IMR-90 (cell line): ENCODE results near the gene OR6C65. TPM values are rescaled to one million over a fixed set of nuclear protein-coding genes. Genes with fewer than 3 reads are reported as not detected.

Experiments used
- ATAC-seq: fragments of 200-7000 bp; cut with Tn5 transposase; 2 replicates; pipeline ENCODE4 v1.9.1; 2020; ENCODE audit warnings: low read depth, mild to moderate bottlenecking, moderate library complexity
- BruUV-seq: library from RNA; stranded (reverse); fragments of 400-500 nt; replicated peaks from 2 replicates; lab custom pipeline; 2021; lab: Mats Ljungman, UMichigan
- CTCF ChIA-PET: fragments of 300-600 bp; formaldehyde crosslinking; extraction: SDS; loops from one replicate; lab custom pipeline; 2021; ENCODE audit warnings: antibody characterized with exemption; lab: Yijun Ruan, JAX
- POLR2A ChIA-PET: fragments of 300-600 bp; sonication (Branson Sonifier 250); formaldehyde crosslinking; loops from one replicate; lab custom pipeline; 2022; ENCODE audit warnings: antibody characterized with exemption; ENCODE audit not compliant: unreplicated experiment; lab: Charles Lee
- DNase-seq: peaks from one replicate; pipeline ENCODE4 v3.0.0; 2013
- H2AFZ ChIP-seq: replicated peaks from 2 replicates; pipeline ENCODE3; 2013; ENCODE audit warnings: low read length, mild to moderate bottlenecking; ENCODE audit not compliant: poor library complexity
- H2AK5ac ChIP-seq: 2 replicates; pipeline ENCODE4 v1.6.1; 2013; ENCODE audit warnings: low read depth, low read length, inconsistent platforms
- H2AK9ac ChIP-seq: replicated peaks from 2 replicates; pipeline ENCODE3; 2013; ENCODE audit warnings: mild to moderate bottlenecking, low read depth, low read length, moderate library complexity; ENCODE audit not compliant: poor library complexity
- H2BK120ac ChIP-seq: 2 replicates; pipeline ENCODE4 v1.6.1; 2013; ENCODE audit warnings: low read depth, low read length, inconsistent platforms
- H2BK15ac ChIP-seq: 3 replicates; pipeline ENCODE4 v1.6.1; 2013; ENCODE audit warnings: low read depth, low read length, inconsistent platforms
- H2BK20ac ChIP-seq: 2 replicates; pipeline ENCODE4 v1.6.1; 2013; ENCODE audit warnings: low read depth, mild to moderate bottlenecking, inconsistent platforms, low read length, moderate library complexity
- H2BK5ac ChIP-seq: 2 replicates; pipeline ENCODE4 v1.6.1; 2013; ENCODE audit warnings: mild to moderate bottlenecking, low read depth, low read length, inconsistent platforms; ENCODE audit not compliant: poor library complexity, severe bottlenecking
- H3K14ac ChIP-seq: replicated peaks from 2 replicates; pipeline ENCODE4 v1.6.1; 2013; ENCODE audit warnings: low read depth, low read length, inconsistent platforms
- H3K18ac ChIP-seq: 2 replicates; pipeline ENCODE4 v1.6.1; 2013; ENCODE audit warnings: low read depth, low read length, control low read depth
- H3K23ac ChIP-seq: 2 replicates; pipeline ENCODE4 v1.6.1; 2013; ENCODE audit warnings: low read depth, low read length, inconsistent platforms
- H3K27ac ChIP-seq: 2 replicates; pipeline ENCODE4 v1.5.1; 2013; ENCODE audit warnings: mild to moderate bottlenecking, control low read depth, low read length; ENCODE audit not compliant: insufficient read depth
- H3K27me3 ChIP-seq: 2 replicates; pipeline ENCODE4 v1.6.1; 2013; ENCODE audit warnings: low read length; ENCODE audit not compliant: control insufficient read depth, insufficient read depth
- H3K36me3 ChIP-seq: 2 replicates; pipeline ENCODE4 v1.6.1; 2013; ENCODE audit warnings: low read length, mixed read lengths; ENCODE audit not compliant: control insufficient read depth, insufficient read depth
- H3K4ac ChIP-seq: 2 replicates; pipeline ENCODE4 v1.6.1; 2013; ENCODE audit warnings: low read depth, low read length, inconsistent platforms
- H3K4me1 ChIP-seq: 2 replicates; pipeline ENCODE4 v1.6.1; 2013; ENCODE audit warnings: low read length, mixed read lengths; ENCODE audit not compliant: control insufficient read depth, insufficient read depth
- H3K4me2 ChIP-seq: 2 replicates; pipeline ENCODE4 v1.6.1; 2013; ENCODE audit warnings: low read depth, mild to moderate bottlenecking, control low read depth, low read length, moderate library complexity
- H3K4me3 ChIP-seq: 2 replicates; pipeline ENCODE4 v1.5.1; 2013; ENCODE audit warnings: low read depth, mild to moderate bottlenecking, control low read depth, low read length, moderate library complexity; ENCODE audit not compliant: insufficient read depth
- H3K56ac ChIP-seq: 2 replicates; pipeline ENCODE4 v1.6.1; 2013; ENCODE audit warnings: low read length, inconsistent platforms; ENCODE audit not compliant: insufficient read depth; ENCODE audit errors: extremely low read depth
- H3K79me1 ChIP-seq, 2 experiments: 2 replicates each; pipeline ENCODE4 v1.6.1; 2013; ENCODE audit warnings: low read length in 2 of 2, inconsistent platforms in 1 of 2, low read depth in 1 of 2
- H3K9ac ChIP-seq: 2 replicates; pipeline ENCODE4 v1.6.1; 2013; ENCODE audit warnings: low read depth, low read length, control low read depth
- H3K9me1 ChIP-seq: 2 replicates; pipeline ENCODE4 v1.6.1; 2013; ENCODE audit warnings: low read length, inconsistent platforms; ENCODE audit not compliant: insufficient read depth
- H3K9me3 ChIP-seq: 2 replicates; pipeline ENCODE4 v1.6.1; 2013; ENCODE audit warnings: low read length; ENCODE audit not compliant: control insufficient read depth, insufficient read depth
- H4K20me1 ChIP-seq: 2 replicates; pipeline ENCODE4 v1.6.1; 2013; ENCODE audit warnings: low read length, inconsistent platforms; ENCODE audit not compliant: insufficient read depth
- H4K5ac ChIP-seq: 2 replicates; pipeline ENCODE4 v1.6.1; 2013; ENCODE audit warnings: mild to moderate bottlenecking, low read depth, low read length, control low read depth
- H4K8ac ChIP-seq, 2 experiments: 2 replicates each; pipeline ENCODE4 v1.6.1; 2013; ENCODE audit warnings: low read depth in 2 of 2, low read length in 2 of 2, control low read depth in 1 of 2, inconsistent platforms in 1 of 2
- H4K91ac ChIP-seq: 2 replicates; pipeline ENCODE4 v1.6.1; 2013; ENCODE audit warnings: low read depth, low read length, inconsistent platforms; ENCODE audit not compliant: insufficient read depth
- CHD1 ChIP-seq: IDR thresholded peaks from 2 replicates; pipeline ENCODE4 v1.6.1; 2012; ENCODE audit warnings: low read depth, low read length, improper control_type of control experiment
- MAFK ChIP-seq: IDR thresholded peaks from 2 replicates; pipeline ENCODE4 v1.6.1; 2012; ENCODE audit warnings: low read depth, low read length, improper control_type of control experiment
- MXI1 ChIP-seq: IDR thresholded peaks from 2 replicates; pipeline ENCODE4 v1.6.1; 2012; ENCODE audit warnings: low read depth, mild to moderate bottlenecking, low read length, moderate library complexity, borderline replicate concordance
- NFE2L2 ChIP-seq: fragments of 150-350 bp; IDR thresholded peaks from 2 replicates; pipeline ENCODE4 v1.6.1; 2016; ENCODE audit warnings: low read depth, mild to moderate bottlenecking, low read length
- WGBS, 2 experiments: methylation state at CpG; one replicate each; pipeline versions ENCODE4 v1.1.5 to v1.1.7; 2013; ENCODE audit warnings: missing lambda C conversion rate in 2 of 2; ENCODE audit not compliant: insufficient read length in 1 of 2; ENCODE audit errors: extremely low coverage in 2 of 2; 5-methylcytosine and 5-hydroxymethylcytosine counted together
- dilution Hi-C: fragments of 300-500 bp; cut with HindIII; formaldehyde crosslinking; loops from one replicate; pipeline ENCODE4 v1.14.3; 2018; ENCODE audit warnings: low sequenced_read_pairs; ENCODE audit not compliant: unreplicated experiment
- in situ Hi-C: fragments of 300-500 bp; cut with MboI; formaldehyde crosslinking; loops from 3 replicates; pipeline ENCODE4 v1.14.3; 2019; ENCODE audit warnings: low sequenced_read_pairs, inconsistent platforms, mixed read lengths
- intact Hi-C: fragments of 100-400 bp; cut with micrococcal nuclease; formaldehyde crosslinking; loops from 2 replicates; pipeline ENCODE4 v1.10.0; 2022
- polyA plus RNA-seq, 3 experiments: library from polyadenylated mRNA; depleted of rRNA; stranded (reverse); fragments of >200 nt; gene quantifications; 2 replicates each; pipeline ENCODE4 v1.2.3, GENCODE V29; 2012; ENCODE audit warnings: low replicate concordance in 1 of 3
- total RNA-seq: library from RNA; depleted of rRNA; stranded (reverse); fragments of >200 nt; gene quantifications from 2 replicates; pipeline ENCODE4 v1.2.3, GENCODE V29; 2012
- TF ChIP-seq, protein P1 (sequence below): fragments of 150-350 bp; IDR thresholded peaks from 2 replicates; pipeline ENCODE4 v1.6.1; 2016; ENCODE audit warnings: low read depth, mild to moderate bottlenecking, low read length, moderate library complexity, borderline replicate concordance

The OR6C65 gene
- total and polyA plus RNA-seq, 2 of the 4 experiments (the other 2 are of a cell fraction): not detected

DNA sequence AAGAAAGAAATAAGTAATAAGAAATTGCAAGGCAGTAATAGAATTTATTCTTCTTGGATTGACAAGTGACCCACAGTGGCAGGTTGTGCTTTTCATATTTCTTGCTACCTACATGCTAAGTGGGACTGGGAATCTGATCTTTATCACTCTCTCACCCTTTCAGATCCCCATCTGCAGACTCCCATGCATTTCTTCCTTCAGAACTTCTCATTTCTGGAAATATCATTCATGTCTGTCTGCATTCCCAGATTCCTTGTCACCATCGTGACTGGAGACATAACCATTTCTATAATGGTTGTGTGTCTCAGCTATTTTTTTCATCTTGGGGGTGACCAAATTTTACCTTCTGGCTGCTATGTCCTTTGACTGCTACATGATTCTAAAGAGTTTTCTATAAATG is 4.0 kb upstream of the OR6C65 start:
- in situ Hi-C loops (no loop called here), intact Hi-C loops (no loop called here), dilution Hi-C loops (no loop called here)
- Histone ChIP-seq H3K4ac (no peak overlapping the region), H3K27me3 (no peaks in the 10 kb centered on the region), H3K9ac (no peak overlapping the region), H3K14ac (no peak overlapping the region), H4K20me1 (no peaks in the 10 kb centered on the region), H2BK20ac (no peak overlapping the region), H3K4me1 (no peaks in the 10 kb centered on the region), H2BK5ac (no peak overlapping the region), H3K36me3 (no peaks in the 10 kb centered on the region), H4K91ac (no peak overlapping the region), H3K9me1 (no peaks in the 10 kb centered on the region), H3K79me1 (no peaks in the 10 kb centered on the region), H2AK5ac (no peak overlapping the region), H3K27ac (no peak overlapping the region), H3K18ac (no peak overlapping the region), H3K9me3 (no peaks in the 10 kb centered on the region), H2BK120ac (no peak overlapping the region), H3K56ac (no peak overlapping the region), H4K8ac (no peak overlapping the region), H2AK9ac (no peak overlapping the region), H3K4me2 (no peak overlapping the region), H2AFZ (no peak overlapping the region), H4K5ac (no peak overlapping the region), H3K23ac (no peak overlapping the region), H2BK15ac (no peak overlapping the region), H3K4me3 (no peak overlapping the region)
- WGBS, 2 experiments: no CpG with 5 or more reads among the region's 1 CpG
- no peak for DNase-seq
- ChIA-PET POLR2A (no interaction called here), CTCF (no interaction called here)
- BruUV-seq: no TSS peak
- TF ChIP-seq MAFK (no peak), MXI1 (no peak), NFE2L2 (no peak), CHD1 (no peak)
- TF ChIP-seq, protein P1, sequence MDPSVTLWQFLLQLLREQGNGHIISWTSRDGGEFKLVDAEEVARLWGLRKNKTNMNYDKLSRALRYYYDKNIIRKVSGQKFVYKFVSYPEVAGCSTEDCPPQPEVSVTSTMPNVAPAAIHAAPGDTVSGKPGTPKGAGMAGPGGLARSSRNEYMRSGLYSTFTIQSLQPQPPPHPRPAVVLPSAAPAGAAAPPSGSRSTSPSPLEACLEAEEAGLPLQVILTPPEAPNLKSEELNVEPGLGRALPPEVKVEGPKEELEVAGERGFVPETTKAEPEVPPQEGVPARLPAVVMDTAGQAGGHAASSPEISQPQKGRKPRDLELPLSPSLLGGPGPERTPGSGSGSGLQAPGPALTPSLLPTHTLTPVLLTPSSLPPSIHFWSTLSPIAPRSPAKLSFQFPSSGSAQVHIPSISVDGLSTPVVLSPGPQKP: no peak
- no peak for ATAC-seq
